ENCODE measurements around the gene PANK4.

- TF ChIP-seq, protein P1, sequence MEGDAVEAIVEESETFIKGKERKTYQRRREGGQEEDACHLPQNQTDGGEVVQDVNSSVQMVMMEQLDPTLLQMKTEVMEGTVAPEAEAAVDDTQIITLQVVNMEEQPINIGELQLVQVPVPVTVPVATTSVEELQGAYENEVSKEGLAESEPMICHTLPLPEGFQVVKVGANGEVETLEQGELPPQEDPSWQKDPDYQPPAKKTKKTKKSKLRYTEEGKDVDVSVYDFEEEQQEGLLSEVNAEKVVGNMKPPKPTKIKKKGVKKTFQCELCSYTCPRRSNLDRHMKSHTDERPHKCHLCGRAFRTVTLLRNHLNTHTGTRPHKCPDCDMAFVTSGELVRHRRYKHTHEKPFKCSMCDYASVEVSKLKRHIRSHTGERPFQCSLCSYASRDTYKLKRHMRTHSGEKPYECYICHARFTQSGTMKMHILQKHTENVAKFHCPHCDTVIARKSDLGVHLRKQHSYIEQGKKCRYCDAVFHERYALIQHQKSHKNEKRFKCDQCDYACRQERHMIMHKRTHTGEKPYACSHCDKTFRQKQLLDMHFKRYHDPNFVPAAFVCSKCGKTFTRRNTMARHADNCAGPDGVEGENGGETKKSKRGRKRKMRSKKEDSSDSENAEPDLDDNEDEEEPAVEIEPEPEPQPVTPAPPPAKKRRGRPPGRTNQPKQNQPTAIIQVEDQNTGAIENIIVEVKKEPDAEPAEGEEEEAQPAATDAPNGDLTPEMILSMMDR (IDR thresholded peaks at IDR 0.05; ENCODE audit: low read depth, low read length, poor library complexity, severe bottlenecking), result no peak
- TF ChIP-seq EZH2phosphoT487 (IDR thresholded peaks at IDR 0.05; ENCODE audit: borderline replicate concordance, low read length), result no peak; the same call in 1 of the 2 replicates
Observed at GRCh38 chr1:2529784-2530512, 3.6 kb upstream of the PANK4 start, which contains the start of gene HES5.

Data from DOHH2 (cell line).